GM18870 (cell line): ENCODE measurements around the gene DTWD1.
"Not testable (repeated sequence)": the region's sequence is repeated elsewhere in the genome, so short reads cannot be mapped to it uniquely, and the experiment has no call there.

ENCODE experiments used
- ATAC-seq: cut with Tn5 transposase; IDR thresholded peaks from one replicate; pipeline ENCODE4 v1.9.1; 2021; ENCODE audit warnings: moderate library complexity; ENCODE audit not compliant: unreplicated experiment

The DTWD1 gene, protein sequence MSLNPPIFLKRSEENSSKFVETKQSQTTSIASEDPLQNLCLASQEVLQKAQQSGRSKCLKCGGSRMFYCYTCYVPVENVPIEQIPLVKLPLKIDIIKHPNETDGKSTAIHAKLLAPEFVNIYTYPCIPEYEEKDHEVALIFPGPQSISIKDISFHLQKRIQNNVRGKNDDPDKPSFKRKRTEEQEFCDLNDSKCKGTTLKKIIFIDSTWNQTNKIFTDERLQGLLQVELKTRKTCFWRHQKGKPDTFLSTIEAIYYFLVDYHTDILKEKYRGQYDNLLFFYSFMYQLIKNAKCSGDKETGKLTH

DNA sequence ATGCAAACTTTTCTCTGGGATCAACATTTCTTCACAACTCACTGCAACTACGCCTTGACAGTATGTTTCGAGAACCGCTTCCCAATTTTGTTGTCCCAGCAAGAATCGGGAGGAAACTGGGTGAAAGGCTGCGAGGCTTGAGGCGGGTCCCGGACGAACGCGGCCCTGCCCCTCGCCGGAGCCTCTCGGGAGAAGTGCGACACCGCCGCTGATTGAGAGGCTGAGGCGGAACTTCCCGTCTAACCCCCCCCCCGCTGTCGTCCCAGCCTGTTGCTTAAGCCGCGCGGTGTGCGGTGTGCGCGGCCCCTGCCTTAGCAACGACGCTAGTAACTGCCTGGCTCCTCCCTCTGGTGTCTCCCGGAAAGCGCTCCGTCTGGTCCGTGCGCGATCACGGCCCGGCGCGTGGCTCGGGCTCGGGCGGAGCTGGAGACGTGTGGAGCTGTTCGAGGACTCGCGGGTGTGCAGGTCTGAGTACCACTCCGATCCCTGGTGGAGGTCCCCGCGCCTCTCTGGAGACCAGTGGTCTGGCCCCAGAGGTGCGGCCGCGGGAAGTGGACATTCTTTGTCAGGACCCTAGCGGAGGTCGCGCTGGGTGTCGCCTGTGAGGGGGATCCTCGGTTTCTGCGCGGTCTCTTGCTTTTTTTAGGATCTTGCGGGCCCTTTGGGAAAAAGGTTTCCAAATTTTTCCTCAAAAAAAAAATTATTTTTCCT lies at the start of gene DTWD1, which contains the start of gene FAM227B:
TSS of gene DTWD1 (plus strand) at position 391 of the 711 bp plus-strand sequence. CDS start 4,120 bp downstream, outside the sequence.
TSS of gene FAM227B (minus strand) at position 161 of the 711 bp plus-strand sequence. CDS start 5,647 bp downstream, outside the sequence.
- peak; percentile 96 for ATAC-seq

DNA sequence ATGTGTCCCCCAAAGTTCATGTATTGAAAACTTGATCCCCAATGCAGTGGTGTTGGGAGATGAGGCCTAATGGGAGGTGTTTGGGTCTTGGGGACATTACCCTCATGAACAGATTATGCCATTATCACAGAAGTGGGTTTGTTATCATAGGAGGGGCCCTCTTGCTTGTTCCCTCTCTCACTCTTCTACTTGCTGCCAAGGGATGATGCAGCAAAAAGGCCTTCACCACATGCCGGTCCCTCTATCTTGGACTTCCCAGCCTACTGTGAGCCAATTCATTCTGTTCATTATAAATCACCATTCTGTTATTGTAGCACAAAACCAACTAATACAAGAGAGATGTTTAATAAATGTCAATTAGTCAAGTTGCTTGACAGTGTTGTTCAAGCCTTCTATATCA lies 47.4 kb upstream of the DTWD1 start:
- no peak for ATAC-seq

DNA sequence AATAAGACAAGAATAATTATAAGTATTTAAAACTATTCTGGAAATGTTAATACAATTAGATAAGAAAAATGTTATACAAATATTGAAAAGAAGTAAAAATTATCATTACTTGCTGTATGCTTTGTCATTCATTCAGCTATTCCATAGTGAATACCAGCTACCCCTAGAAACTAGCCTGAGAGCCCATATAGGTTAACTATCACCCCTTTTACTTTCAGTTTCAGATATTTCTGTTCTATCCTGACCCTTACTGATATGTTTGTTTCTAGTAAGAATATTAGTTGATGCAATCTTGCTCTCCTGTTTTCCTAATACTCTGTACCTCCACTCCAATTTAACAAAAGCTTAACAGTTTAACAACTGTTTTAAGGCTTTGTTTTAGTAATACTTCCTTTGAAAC lies 31.8 kb upstream of the DTWD1 start:
- peak; percentile 91 for ATAC-seq

DNA sequence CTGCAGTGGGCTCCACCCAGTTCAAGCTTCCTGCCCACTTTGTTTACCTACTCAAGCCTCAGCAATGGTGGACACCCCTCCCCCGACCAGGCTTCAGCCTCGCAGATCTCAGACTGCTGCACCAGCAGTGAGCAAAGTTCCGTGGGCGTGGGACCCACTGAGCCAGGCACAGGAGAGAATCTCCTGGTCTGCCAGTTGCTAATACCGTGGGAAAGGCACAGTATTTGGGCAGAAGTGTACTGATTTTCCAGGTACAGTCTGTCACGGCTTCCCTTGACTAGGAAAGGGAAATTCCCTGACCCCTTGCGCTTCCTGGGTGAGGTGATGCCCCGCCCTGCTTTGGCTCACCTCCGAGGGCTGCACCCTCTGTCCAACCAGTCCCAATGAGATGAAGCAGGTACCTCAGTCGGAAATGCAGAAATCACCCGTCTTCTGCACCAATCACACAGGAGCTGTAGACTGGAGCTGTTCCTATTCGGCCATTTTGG lies 28.0 kb upstream of the DTWD1 start:
- ATAC-seq: not testable (repeated sequence)

DNA sequence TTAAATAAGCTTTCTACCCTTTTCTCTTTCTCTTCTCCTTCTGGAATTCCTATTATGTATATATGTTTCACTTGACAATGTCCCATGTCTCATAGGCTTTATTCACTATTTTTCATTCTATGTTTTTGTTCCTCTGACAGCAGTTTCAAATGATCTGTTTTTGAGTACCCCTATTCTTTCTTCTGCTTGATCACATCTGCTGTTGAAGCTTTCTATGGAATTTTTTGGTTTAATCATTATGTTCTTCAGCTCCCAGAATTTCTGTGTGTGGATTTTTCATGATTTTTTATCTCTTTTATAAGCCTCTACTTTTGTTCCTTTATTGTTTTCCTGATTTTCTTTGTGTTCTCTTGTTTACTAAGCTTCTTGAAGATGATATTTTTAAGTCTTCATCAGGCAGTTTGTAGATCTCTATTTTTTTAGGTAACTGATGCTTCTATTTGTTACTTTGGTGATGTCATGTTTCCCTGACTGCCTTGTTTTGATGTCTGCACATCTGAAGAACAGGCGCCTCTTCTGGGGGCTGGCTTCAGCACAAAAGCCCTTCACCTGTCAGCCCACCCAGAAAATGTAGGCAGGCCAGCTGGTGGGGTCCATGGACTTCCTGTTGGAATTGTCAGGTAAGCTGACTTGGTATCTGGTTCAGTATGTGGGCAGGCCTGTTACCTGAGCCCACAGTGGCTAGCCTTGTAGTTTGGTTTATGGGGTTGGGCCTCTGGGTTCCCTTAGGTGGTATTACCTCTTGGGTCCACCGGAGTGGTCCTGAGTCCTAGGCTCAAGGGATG lies 16.0 kb upstream of the DTWD1 start:
- no peak for ATAC-seq

DNA sequence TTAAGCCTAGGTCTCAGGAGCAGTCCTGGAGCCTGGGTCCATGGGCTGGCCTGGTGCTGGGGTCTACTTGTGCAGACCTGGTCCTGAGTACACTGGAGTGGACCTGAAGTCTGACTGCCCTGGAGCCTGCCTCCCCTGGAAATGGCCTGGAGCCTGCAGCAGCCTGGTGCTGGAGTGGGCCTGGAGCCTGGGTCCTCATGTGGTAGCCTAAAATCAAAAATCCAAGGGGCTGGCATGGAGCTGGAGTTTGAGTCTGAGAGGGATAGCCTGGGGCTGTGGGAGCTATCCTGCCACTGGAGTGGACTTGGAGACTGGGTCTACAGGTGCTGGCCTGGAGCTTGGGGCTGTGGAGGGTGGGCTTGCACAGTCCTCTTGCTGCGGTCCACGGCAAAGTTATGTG lies 15.3 kb upstream of the DTWD1 start:
- ATAC-seq: no peak

DNA sequence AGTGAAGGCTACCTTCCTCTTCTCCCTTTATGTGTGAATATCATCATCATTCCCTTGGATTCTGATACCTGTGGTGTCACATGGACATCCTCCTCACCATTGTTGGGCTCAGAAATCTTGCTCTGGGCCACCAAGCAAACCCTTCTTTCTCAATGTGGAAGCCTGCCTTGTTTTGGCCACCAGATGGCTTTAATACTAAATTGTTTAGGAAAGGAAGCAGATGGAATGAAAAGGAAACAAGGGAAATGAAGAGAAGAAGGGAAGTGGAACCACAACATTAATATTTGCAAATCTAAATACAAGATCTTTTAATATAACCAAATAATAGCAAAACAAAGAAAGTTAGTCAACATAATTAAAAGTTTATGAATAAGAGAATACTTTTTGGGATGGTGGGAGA lies 14.3 kb upstream of the DTWD1 start:
- ATAC-seq: no peak

DNA sequence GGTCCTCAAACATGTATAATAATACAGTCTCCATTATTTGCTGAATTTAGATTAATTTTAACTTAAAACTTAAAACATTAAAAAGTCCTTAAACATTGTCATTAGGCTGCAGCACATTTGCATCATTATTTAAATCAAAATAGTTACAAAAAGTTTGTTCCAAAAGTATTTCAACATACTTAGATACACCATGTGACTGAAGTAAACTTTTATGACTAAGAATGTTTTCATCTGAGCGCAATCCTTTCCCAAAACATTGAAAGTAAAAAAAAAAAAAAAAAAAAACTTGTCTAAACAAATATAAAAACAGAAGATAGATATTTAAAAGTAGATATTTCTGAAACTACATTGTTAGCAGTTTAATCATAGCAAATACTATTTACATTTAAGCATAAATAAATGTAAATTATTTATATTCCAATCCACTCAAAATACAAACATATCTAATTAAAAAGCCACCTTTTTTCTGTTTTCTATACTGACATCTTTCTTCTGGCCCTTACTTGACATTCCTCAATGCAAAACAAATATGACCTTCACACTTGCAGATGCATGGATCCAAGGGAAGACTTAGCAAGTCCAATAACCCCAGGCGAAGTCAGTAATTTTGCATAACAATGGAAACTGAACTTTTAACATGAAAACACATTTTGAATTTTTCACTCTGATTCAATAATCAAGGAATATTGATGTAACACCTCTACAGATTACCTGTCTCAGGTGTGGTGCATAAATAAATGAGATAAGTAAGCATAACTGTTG lies 10.5 kb upstream of the DTWD1 start:
- ATAC-seq: no peak

DNA sequence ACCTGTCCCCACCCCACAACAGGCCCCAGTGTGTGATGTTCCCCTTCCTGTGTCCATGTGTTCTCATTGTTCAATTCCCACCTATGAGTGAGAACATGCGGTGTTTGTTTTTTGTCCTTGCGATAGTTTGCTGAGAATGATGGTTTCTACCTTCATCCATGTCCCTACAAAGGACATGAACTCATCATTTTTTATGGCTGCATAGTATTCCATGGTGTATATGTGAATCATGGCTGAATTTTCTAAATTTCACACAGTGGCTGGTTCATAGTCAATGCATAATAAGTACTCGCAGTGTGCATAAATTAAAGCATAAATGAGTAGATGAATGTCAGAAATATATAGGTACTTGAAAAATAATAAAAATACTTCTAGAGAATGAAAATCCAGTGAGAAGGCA lies 8.6 kb upstream of the DTWD1 start:
- not testable (repeated sequence) for ATAC-seq

DNA sequence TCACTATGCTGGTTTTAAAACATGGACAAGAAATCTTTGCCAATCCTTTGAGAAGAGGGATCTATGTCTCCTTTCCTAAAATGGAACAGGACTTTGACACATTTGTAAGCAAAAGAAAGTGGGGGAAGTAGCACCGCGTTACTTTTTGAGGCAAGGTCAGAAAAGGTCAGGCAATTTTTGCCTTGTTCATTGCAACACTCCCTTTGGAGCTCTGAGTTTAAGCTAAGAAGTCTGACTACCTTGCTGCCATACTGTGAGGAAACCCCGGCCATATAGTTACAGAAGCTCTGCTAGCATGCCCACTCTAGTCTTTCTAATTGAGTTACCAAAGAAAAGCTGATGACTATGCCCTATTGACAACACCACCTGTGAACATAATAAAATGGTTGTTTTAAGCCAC lies 1.6 kb upstream of the DTWD1 start:
- ATAC-seq: no peak

DNA sequence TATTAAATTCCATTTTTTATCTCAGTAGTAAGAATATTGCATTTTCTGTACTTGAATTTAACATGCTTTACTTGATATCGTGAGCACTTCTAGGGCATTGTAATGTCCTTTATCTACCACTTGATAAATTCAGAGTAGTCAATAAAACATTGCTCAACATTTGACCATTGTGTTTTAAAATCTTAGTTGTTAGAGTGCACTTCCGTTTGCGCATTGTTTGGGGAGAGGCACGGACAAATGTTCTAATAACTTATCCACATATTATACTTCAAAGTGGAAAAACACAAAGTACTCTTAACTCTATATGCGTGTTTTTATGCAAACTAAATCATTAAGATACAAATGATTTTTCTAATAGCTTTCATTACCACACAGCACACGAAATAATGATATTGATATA lies 649 bp upstream of the DTWD1 start:
- ATAC-seq: no peak

DNA sequence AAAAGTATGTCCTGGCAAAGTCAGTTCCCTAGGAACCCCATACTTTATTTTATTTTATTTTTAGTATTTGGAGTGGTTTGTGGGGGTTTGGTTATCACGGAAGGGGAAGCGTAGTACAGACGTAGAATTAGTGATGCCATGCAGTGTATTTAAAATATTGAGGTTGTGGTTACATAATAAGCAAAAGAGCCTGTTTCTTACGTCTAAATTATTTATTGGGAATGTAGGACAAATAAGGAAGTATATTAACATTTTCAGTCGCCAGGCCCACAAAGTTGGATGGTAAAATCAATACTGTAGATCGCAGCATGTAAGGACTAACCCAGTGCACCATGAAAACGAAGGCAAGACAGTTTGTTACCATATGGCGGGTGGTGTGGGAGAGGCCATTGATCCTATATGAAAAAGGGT lies 558 bp downstream of the DTWD1 start:
- ATAC-seq: no peak

DNA sequence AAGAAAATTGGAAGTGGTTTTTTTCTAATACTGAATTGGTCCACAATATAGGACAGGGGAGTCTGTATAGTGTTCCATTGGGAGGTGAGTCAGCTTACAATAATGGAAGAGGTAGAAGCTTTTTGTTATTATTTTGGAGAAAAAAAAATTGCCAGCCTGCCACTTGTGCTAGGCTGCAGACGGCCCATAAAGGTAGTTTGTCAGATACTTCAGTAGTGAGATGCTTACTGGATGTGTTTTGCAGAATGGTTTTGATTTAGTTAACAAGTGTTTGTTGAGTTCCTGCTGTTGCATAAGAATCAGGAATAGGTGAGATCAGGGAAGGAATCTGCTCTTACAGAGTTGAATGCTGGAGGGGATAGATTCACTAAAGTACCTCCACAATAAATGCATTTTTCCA lies 1.0 kb downstream of the DTWD1 start:
- ATAC-seq: no peak

DNA sequence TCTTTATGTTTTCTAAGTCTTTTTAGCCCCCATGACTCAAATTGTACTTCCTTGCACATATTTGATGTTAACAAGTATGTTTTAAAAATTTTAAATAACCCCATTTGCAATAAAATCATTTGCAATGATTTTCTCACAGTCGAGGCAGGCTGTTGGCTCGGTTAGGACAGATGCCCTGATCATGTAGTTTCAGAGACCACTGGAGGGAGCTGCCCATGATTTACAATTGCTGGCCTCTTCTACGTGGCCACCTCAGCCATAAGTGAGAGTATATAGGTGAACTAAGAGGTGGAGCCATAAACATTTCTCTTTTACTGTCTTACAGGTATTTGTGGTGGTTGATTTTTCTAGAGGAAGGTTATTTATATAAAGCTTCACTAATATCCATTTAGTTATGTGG lies 1.7 kb downstream of the DTWD1 start:
- no peak for ATAC-seq

DNA sequence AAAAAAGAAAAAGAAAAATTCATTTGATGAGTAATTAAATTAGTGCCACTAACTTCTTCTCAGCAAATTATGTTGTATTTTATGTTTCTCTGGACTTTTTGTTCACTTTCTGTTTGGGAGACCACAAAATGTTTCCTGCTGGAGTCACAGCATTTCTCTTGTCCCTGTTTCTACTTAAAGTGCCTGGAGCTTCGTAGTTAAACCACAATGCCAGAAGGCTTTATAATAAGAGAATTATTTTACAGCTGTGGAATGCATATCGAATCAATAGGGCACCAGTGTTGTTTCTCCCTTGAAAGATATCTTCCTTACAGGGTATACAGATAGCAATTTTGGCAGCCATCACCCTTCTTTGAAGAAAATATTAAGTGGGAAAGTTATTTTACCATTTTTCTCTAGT lies 3.2 kb downstream of the DTWD1 start:
- no peak for ATAC-seq

DNA sequence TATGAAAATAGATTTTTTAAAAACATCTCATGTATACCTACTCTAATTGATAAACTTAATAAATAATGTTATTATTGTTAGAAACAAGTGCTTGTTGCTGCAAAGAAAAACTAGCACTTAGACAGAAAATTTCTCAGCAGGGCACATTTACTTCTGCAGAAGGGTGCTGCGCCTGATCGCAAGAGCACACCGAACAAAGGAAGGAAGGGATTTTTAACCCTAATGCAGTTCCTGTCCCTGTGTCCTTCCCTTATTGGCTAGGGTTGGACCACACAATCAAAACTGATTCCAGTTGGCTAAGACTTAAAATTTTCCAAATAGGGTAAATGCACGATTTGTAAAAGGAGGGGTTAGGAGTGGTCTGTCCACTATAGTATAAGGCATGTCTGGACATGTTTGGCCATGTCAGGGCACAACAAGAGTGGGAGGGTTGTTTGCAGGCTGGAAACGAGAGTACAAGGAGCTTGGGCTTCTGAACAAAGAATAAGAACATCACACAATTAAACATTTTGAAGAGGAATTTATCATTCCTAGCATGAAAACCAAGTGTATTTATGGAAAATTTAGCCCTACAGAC lies 4.7 kb downstream of the DTWD1 start:
- no peak for ATAC-seq

DNA sequence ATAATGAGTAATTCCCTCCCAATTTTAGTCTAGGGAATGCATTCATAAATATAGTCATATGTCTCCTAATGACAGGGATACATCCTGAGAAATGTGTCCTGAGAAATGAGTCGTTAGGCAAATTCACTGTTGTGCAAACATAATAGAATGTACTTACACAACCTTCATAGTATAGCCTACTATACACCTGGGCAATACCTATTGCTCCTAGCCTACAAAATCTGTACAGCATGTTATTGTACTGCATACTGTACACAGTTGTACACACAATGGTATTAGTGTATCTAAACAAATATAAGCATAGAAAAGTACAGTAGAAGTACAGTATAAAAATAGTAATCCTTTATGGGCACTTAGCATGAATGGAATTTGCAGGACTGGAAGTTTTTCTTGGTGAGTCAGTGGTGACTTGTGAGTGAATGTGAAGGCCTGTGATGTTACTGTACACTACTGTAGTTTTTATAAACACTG lies 6.6 kb downstream of the DTWD1 start:
- no peak for ATAC-seq

DNA sequence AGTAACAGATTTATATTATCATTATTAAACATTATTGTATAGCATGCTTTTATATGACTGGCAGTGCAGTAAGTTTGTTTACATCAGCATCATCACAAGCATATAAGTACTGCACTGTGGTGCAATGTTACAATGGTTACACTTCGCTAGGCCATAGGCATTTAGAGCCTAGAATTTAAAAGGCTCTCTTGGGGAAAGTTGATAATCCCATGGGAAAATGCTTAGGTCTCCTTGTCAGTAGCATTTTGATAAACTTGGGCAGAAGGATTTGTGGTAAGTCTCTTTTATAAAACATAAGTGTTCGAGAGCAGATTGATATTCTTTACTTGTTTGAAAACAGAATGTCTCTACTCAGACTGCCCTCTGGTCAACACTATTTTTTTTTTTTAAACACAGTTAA lies 7.5 kb downstream of the DTWD1 start:
- ATAC-seq: no peak

DNA sequence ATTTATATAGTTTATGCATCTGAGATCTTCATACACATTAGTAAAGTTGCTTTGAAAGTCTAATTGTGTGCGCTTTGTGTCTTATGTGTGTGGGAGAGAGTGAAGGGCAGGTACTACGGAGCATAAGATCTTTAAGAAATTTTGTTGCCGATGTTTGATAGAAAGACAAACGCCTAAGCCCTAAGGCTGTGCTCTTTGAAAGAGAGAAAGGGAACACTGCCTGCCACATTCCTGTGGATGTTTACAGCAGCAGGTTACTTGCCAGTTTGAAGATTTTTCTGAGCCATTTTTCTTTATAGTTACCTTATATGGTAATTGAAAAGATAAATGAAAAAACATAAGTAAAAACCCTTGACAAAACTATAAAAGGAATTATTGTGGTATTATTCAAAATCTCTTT lies 17.0 kb downstream of the DTWD1 start:
- no peak for ATAC-seq

DNA sequence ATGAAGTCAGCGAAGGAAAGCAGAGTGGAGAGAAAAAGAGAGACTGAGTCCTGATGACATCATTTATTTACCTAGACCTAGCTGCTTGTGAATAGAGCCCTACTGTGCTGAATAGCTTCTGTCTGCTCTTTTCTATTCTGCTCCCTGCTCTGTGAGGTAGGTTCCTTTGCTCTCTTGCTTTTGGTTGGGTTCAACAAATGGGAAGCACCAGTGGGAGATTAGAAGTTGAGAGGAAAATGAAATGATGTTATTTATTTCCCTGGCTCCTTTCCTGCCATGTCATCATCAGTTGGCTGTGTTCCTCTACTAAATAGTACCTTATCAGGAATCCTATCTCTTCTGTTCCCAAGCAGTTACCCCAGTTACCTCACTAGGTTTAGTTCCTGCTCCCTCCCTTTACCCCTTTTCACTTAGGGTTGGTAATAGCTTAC lies 23.5 kb downstream of the DTWD1 start:
- ATAC-seq: no peak
